ENCODE data around the gene AGBL1.
"Not testable (repeated sequence)": the region's sequence is repeated elsewhere in the genome, so short reads cannot be mapped to it uniquely, and the experiment has no call there.

The AGBL1 gene

GRCh38 chr15:86444527-86444926 lies 364.9 kb downstream of the AGBL1 start:
- in situ Hi-C loops (cut with HindIII; ENCODE audit: low sequenced_read_pairs): no loop called here
- DNase-seq (ENCODE audit: low read depth, low spot score): no peak
- H3K4me3 ChIP-seq (ENCODE audit: low read depth, low read length): no peak overlapping the region
- no peak for TF ChIP-seq CTCF (IDR thresholded peaks at IDR 0.05; ENCODE audit: low read depth, low read length)

- H3K4me3 ChIP-seq (ENCODE audit: low read depth, low read length): no peak overlapping the region
- no peak for TF ChIP-seq CTCF (IDR thresholded peaks at IDR 0.05; ENCODE audit: low read depth, low read length)
- in situ Hi-C loops (cut with HindIII; ENCODE audit: low sequenced_read_pairs): no loop called here
- no peak for DNase-seq (ENCODE audit: low read depth, low spot score)
These were observed 366.0 kb downstream of the AGBL1 start for GRCh38 chr15:86445579-86446252.

GRCh38 chr15:86446253-86446640 lies 366.6 kb downstream of the AGBL1 start:
- no peak for TF ChIP-seq CTCF (IDR thresholded peaks at IDR 0.05; ENCODE audit: low read depth, low read length)
- H3K4me3 ChIP-seq (ENCODE audit: low read depth, low read length): no peak overlapping the region
- DNase-seq (ENCODE audit: low read depth, low spot score): no peak
- in situ Hi-C loops (cut with HindIII; ENCODE audit: low sequenced_read_pairs): no loop called here

GRCh38 chr15:86465470-86466039 lies 385.9 kb downstream of the AGBL1 start:
- in situ Hi-C loops (cut with HindIII; ENCODE audit: low sequenced_read_pairs): not testable (repeated sequence)

GRCh38 chr15:86481720-86482119 lies 402.0 kb downstream of the AGBL1 start:
- H3K4me3 ChIP-seq (ENCODE audit: low read depth, low read length): no peak overlapping the region
- in situ Hi-C loops (cut with HindIII; ENCODE audit: low sequenced_read_pairs): no loop called here
- DNase-seq (ENCODE audit: low read depth, low spot score): no peak
- no peak for TF ChIP-seq CTCF (IDR thresholded peaks at IDR 0.05; ENCODE audit: low read depth, low read length)

More at GRCh38 chr15:86465470-86466039, 385.9 kb downstream of the AGBL1 start:
- not testable (repeated sequence) for DNase-seq (ENCODE audit: low read depth, low spot score); H3K4me3 ChIP-seq (ENCODE audit: low read depth, low read length)

- H3K4me3 ChIP-seq (ENCODE audit: low read depth, low read length): no peak overlapping the region
- no peak for DNase-seq (ENCODE audit: low read depth, low spot score)
- in situ Hi-C loops (cut with HindIII; ENCODE audit: low sequenced_read_pairs): no loop called here
- no peak for TF ChIP-seq CTCF (IDR thresholded peaks at IDR 0.05; ENCODE audit: low read depth, low read length)
These were observed 404.3 kb downstream of the AGBL1 start for GRCh38 chr15:86483936-86484335.

- in situ Hi-C loops (cut with HindIII; ENCODE audit: low sequenced_read_pairs): no loop called here
- no peak for TF ChIP-seq CTCF (IDR thresholded peaks at IDR 0.05; ENCODE audit: low read depth, low read length)
- DNase-seq (ENCODE audit: low read depth, low spot score): no peak
- H3K4me3 ChIP-seq (ENCODE audit: low read depth, low read length): no peak overlapping the region
These were observed 408.4 kb downstream of the AGBL1 start for GRCh38 chr15:86488046-86488445.

All from astrocyte of the spinal cord (primary cell).